Measurements from ENCODE around the gene DRC3. TPM values are rescaled to one million over a fixed set of nuclear protein-coding genes. Genes with fewer than 3 reads are reported as not detected.

Gene DRC3
- total and polyA plus RNA-seq, 7 donors = 0.39 to 1.8 (median 0.69) TPM

DNA sequence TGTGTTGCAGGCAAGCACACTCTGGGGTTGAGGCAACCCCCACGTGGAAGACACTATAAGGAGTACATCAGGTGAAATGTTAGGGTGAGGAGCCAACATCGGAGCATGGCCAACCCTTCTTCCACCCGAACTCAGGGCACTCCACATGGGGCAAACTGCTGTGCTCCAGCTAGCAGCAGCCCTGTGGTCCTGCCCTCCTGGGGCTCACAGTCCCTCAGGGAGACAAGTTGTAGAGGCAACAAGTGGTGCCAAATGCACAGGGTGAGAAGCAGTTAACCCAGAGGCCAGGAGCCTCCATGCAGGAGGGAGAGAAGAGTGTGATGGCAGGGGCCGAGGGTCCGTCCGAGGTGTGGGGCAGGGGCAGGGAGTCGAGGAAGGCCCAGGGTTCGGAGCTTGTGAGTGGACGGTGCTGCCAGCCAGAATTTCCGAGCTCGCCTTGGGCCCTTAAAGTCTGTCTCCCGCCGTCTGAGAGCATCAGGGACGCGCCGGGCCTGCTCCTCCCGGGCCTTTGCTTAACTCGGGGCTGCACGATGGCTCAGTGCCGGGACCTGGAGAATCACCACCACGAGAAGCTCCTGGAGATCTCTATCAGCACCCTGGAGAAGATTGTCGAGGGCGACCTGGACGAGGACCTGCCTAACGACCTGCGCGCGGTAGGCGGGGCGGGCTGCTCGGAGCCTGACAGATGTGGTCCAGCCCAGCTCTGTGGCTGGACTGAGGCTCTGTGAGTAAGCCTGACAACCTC lies 34.0 kb downstream of the DRC3 start:
- H3K36me3 ChIP-seq (ENCODE audit: insufficient read depth in 1 of 2, low read depth in 1 of 2) = peaks cover 0 to 31% of the 10 kb centered on the region in 2 donors
- no peak overlapping the region for H3K4me3 ChIP-seq
- 76 to 83% (median 82%) methylated on average over 26 to 31 of the region's 31 CpGs for WGBS, 3 donors

GRCh38 chr17:18008496-18009268 lies 36.0 kb downstream of the DRC3 start:
- H3K36me3 ChIP-seq (ENCODE audit: insufficient read depth in 1 of 2, low read depth in 1 of 2) = peaks cover 0 to 39% of the 10 kb centered on the region in 2 donors
- no peaks in the 10 kb centered on the region for H3K27me3 ChIP-seq (ENCODE audit: insufficient read depth in 3 of 3, low read length in 2 of 3)
- no peak overlapping the region for H3K4me3 ChIP-seq
- H3K4me1 ChIP-seq = peaks cover 17% of the 10 kb centered on the region
- 74 to 90% (median 87%) methylated on average over 5 of the region's 5 CpGs for WGBS, 3 donors
- ATAC-seq (no peak), DNase-seq (no peak)
- H3K9me3 ChIP-seq = no peaks in the 10 kb centered on the region
- intact Hi-C loops (cut with DNase I) = no loop called here
- TF ChIP-seq, protein P1, sequence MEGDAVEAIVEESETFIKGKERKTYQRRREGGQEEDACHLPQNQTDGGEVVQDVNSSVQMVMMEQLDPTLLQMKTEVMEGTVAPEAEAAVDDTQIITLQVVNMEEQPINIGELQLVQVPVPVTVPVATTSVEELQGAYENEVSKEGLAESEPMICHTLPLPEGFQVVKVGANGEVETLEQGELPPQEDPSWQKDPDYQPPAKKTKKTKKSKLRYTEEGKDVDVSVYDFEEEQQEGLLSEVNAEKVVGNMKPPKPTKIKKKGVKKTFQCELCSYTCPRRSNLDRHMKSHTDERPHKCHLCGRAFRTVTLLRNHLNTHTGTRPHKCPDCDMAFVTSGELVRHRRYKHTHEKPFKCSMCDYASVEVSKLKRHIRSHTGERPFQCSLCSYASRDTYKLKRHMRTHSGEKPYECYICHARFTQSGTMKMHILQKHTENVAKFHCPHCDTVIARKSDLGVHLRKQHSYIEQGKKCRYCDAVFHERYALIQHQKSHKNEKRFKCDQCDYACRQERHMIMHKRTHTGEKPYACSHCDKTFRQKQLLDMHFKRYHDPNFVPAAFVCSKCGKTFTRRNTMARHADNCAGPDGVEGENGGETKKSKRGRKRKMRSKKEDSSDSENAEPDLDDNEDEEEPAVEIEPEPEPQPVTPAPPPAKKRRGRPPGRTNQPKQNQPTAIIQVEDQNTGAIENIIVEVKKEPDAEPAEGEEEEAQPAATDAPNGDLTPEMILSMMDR (IDR thresholded peaks at IDR 0.05) = no peak
- H3K27ac ChIP-seq = no peak overlapping the region

More for the DNA sequence above, 34.0 kb downstream of the DRC3 start:
- Histone ChIP-seq H3K4me1 (peaks cover 17% of the 10 kb centered on the region), H3K27me3 (ENCODE audit: insufficient read depth in 3 of 3, low read length in 2 of 3) (no peaks in the 10 kb centered on the region), H3K27ac (no peak overlapping the region), H3K9me3 (no peaks in the 10 kb centered on the region)
- intact Hi-C loops (cut with DNase I) = no loop called here
- TF ChIP-seq, protein P1 (IDR thresholded peaks at IDR 0.05) = no peak
- ATAC-seq (no peak), DNase-seq (peak in 1 of 2 donors; percentile 32)

- H3K4me3 ChIP-seq = no peak overlapping the region
- no peak for ATAC-seq
- intact Hi-C loops (cut with DNase I) = no loop called here
- 56 to 82% (median 68%) methylated on average over 8 of the region's 8 CpGs for WGBS, 3 donors
- no peak for DNase-seq
- peaks cover 0 to 47% of the 10 kb centered on the region in 2 donors for H3K36me3 ChIP-seq (ENCODE audit: insufficient read depth in 1 of 2, low read depth in 1 of 2)
- H3K27ac ChIP-seq = no peak overlapping the region
- TF ChIP-seq, protein P1 (IDR thresholded peaks at IDR 0.05) = no peak
- H3K4me1 ChIP-seq = peaks cover 10% of the 10 kb centered on the region
- H3K27me3 ChIP-seq (ENCODE audit: insufficient read depth in 3 of 3, low read length in 2 of 3) = no peaks in the 10 kb centered on the region
- no peaks in the 10 kb centered on the region for H3K9me3 ChIP-seq
Observed at GRCh38 chr17:18009609-18010420, 37.2 kb downstream of the DRC3 start.

- H3K27me3 ChIP-seq (ENCODE audit: insufficient read depth in 3 of 3, low read length in 2 of 3) = no peaks in the 10 kb centered on the region
- no peak for ATAC-seq
- no peaks in the 10 kb centered on the region for H3K4me1 ChIP-seq
- intact Hi-C loops (cut with DNase I) = no loop called here
- peaks cover 0 to 57% of the 10 kb centered on the region in 2 donors for H3K36me3 ChIP-seq (ENCODE audit: insufficient read depth in 1 of 2, low read depth in 1 of 2)
- no peaks in the 10 kb centered on the region for H3K9me3 ChIP-seq
- DNase-seq = no peak
- TF ChIP-seq, protein P1 (IDR thresholded peaks at IDR 0.05) = no peak
- no peak overlapping the region for H3K4me3 ChIP-seq
- H3K27ac ChIP-seq = no peak overlapping the region
- WGBS, 3 donors = 94 to 95% (median 95%) methylated on average over 5 of the region's 5 CpGs
Observed at GRCh38 chr17:18011286-18011685, 38.6 kb downstream of the DRC3 start.
